Stimulated activated CD8-positive, alpha-beta memory T cell treated with anti-CD3 and anti-CD28 coated beads, Interleukin-7, amount 100 ng/mL, for 48 hours (primary cell): ENCODE data around the gene TANGO6.

Experiments
- DNase-seq, 2 donors: peaks; one replicate each; pipeline ENCODE4 v3.0.0-alpha.2; 2020; ENCODE audit warnings: low read depth in 1 of 2; ENCODE audit errors: extremely low read depth in 1 of 2

Gene TANGO6

GRCh38 chr16:69133373-69133954 lies 290.1 kb downstream of the TANGO6 start:
- no peak for DNase-seq
